Measurements from ENCODE around the gene GDAP2. TPM values are rescaled to one million over a fixed set of nuclear protein-coding genes. Genes with fewer than 3 reads are reported as not detected.
A peak's percentile ranks its signal among the peaks of the same experiment; 100 is the strongest.

Gene GDAP2
- total and polyA plus RNA-seq, 7 donors, result 5.5 to 33.8 (median 19.6) TPM

DNA sequence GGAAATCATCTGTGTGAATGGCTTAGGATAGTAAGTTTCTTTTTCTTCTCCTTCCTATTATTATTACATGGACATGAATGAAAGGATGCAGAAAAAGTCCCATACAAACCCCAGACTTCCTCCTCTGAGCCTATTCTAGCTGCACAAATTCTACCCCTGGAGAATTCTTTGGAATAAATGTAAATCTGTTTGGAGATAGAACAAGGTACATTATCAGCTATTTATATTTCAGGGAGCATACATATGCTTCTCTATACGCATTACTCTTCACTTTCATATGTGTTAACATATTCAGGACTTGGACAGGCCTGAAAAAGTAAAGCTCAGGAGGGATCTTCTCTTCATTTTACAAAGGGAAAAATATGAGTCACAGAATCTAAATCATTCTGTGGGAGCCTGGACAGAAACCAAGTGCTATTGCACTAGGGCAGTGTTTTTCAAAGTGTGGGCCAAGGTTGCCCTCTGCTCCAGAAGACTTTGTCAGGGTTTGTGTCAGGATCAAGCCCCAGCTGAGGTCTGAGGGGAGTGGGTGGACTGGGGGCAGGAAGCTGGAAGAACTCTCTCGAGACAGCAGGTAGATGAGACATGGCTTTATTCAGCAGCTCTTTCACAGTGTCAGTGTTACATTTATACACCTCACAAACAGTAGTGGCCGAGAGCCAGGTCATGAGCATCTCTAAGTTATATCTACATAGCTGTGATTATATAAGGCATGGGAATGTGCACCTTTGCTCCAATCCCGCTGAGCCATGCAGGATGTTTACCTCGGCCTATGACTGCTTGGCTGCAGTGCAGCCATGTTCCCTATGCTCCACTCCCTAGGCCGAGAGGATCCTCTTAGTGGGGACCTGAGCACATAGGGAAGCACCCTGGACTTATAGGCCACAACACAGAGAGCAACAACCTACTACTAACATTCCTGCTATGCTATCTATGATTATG is 114.3 kb downstream of the GDAP2 start:
- TF ChIP-seq EP300 (IDR thresholded peaks at IDR 0.05) (no peak), POLR2AphosphoS5 (IDR thresholded peaks at IDR 0.05) (peak in 2 of 4 donors; percentile 9 to 45)
- H3K36me3 ChIP-seq, result no peaks in the 10 kb centered on the region
- H3K27ac ChIP-seq, result peak overlapping the region; percentile 45 to 76 (median 67)
- H3K4me3 ChIP-seq, result no peak overlapping the region
- no peaks in the 10 kb centered on the region for H3K27me3 ChIP-seq
- peaks cover 0 to 39% (median 33%) of the 10 kb centered on the region in 4 donors for H3K4me1 ChIP-seq
- 87% methylated on average over 6 of the region's 6 CpGs for WGBS, 2 donors
- H3K9me3 ChIP-seq, result no peaks in the 10 kb centered on the region
- peak; percentile 66 for DNase-seq
- intact Hi-C loops (cut with DNase I), result no loop called here

Other genes starting within 250 kb of the GDAP2 start
- gene WDR3, start 118 bp upstream of the GDAP2 start, total RNA-seq, result 1 to 10 TPM; 2.5 to 9.6 (median 5.9) TPM
- gene WDR3, start 118 bp upstream of the GDAP2 start, polyA plus RNA-seq, result 1 to 10 TPM; 1.8 to 9.8 (median 3.2) TPM

Data from sigmoid colon (tissue), 7 donors.